Loucy (cell line): ENCODE data around the gene CD14.

Source experiments
- EZH2phosphoT487 ChIP-seq: fragments of 200-600 bp; IDR thresholded peaks from 2 replicates; pipeline ENCODE4 v1.6.1; 2018; ENCODE audit warnings: antibody characterized with exemption, mild to moderate bottlenecking, moderate library complexity, borderline replicate concordance
- TF ChIP-seq, protein P1 (sequence below): fragments of 200-600 bp; sonication (generic); conservative IDR thresholded peaks from 2 replicates; pipeline ENCODE4 v1.5.1; 2014; ENCODE audit warnings: mild to moderate bottlenecking, antibody characterized with exemption, low read length

DNA sequence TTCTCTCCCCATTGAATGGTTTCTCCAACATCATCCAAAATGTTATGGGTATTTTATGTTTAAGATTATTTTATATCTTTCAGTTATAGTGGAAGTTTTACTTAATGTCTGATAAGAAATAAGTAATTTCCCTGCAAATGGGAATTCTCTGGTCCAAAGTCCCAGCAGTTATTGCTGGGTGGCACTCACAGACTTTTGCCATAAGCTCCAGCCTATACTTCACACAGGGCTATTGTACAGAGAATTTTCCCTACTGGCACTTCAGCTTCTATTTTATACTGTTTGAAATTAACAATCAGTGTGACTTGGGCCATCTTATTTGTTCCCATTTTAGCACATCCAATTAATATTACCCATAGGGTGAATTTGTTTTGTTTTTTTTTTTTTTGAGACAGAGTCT is 32.9 kb downstream of the CD14 start:
- TF ChIP-seq, protein P1, sequence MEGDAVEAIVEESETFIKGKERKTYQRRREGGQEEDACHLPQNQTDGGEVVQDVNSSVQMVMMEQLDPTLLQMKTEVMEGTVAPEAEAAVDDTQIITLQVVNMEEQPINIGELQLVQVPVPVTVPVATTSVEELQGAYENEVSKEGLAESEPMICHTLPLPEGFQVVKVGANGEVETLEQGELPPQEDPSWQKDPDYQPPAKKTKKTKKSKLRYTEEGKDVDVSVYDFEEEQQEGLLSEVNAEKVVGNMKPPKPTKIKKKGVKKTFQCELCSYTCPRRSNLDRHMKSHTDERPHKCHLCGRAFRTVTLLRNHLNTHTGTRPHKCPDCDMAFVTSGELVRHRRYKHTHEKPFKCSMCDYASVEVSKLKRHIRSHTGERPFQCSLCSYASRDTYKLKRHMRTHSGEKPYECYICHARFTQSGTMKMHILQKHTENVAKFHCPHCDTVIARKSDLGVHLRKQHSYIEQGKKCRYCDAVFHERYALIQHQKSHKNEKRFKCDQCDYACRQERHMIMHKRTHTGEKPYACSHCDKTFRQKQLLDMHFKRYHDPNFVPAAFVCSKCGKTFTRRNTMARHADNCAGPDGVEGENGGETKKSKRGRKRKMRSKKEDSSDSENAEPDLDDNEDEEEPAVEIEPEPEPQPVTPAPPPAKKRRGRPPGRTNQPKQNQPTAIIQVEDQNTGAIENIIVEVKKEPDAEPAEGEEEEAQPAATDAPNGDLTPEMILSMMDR: no peak
- no peak for TF ChIP-seq EZH2phosphoT487
